Right lung (tissue), 5 donors: ENCODE results near the gene KLK7. TPM values are rescaled to one million over a fixed set of nuclear protein-coding genes. Genes with fewer than 3 reads are reported as not detected.
"Not testable (repeated sequence)": the region's sequence is repeated elsewhere in the genome, so short reads cannot be mapped to it uniquely, and the experiment has no call there.

Source experiments
- DNase-seq, 2 donors: peaks; one replicate each; pipeline ENCODE4 v3.0.0-alpha.2; 2013
- polyA plus RNA-seq, 5 donors: library from polyadenylated mRNA; unstranded; fragments of 120-200 nt; gene quantifications; one replicate each; pipeline versions ENCODE4 v1.2.1 to v1.2.3, GENCODE V29; 2013; ENCODE audit warnings: inconsistent platforms in 1 of 5, low replicate concordance in 1 of 5; ENCODE audit not compliant: insufficient read length in 5 of 5, insufficient read depth in 1 of 5

Gene KLK7
- polyA plus RNA-seq, 5 donors = 0.12 to 0.31 (median 0.14) TPM; not detected in 2

- no peak for DNase-seq
Observed at GRCh38 chr19:51012661-51013190, 29.0 kb upstream of the KLK7 start.

GRCh38 chr19:51010066-51010795, 26.5 kb upstream of the KLK7 start:
- no peak for DNase-seq

- no peak for DNase-seq
Observed at GRCh38 chr19:51009061-51009891, 25.6 kb upstream of the KLK7 start.

- no peak for DNase-seq
Observed at GRCh38 chr19:51007488-51007887, 23.8 kb upstream of the KLK7 start.

- no peak for DNase-seq
Observed at GRCh38 chr19:51006406-51006805, 22.7 kb upstream of the KLK7 start.

- no peak for DNase-seq
Observed at GRCh38 chr19:51005248-51005647, 21.5 kb upstream of the KLK7 start.

- no peak for DNase-seq
Observed at GRCh38 chr19:51003316-51003715, 19.6 kb upstream of the KLK7 start.

- DNase-seq = no peak
Observed at GRCh38 chr19:51002542-51003311, 19.0 kb upstream of the KLK7 start.

- no peak for DNase-seq
Observed at GRCh38 chr19:51002089-51002532, 18.4 kb upstream of the KLK7 start.

- no peak for DNase-seq
Observed at GRCh38 chr19:51001515-51001914, 17.8 kb upstream of the KLK7 start, which contains the start of gene KLK8. Gene KLK8, minus strand, starts transcription at chr19:51001604. Its CDS starts 437 bp downstream, at chr19:51001167.

- no peak for DNase-seq
Observed at GRCh38 chr19:51000981-51001380, 17.3 kb upstream of the KLK7 start.

- DNase-seq = no peak
Observed at GRCh38 chr19:51000426-51000825, 16.7 kb upstream of the KLK7 start.

GRCh38 chr19:50998686-50999085, 15.0 kb upstream of the KLK7 start:
- DNase-seq = no peak

GRCh38 chr19:50998061-50998460, 14.3 kb upstream of the KLK7 start:
- no peak for DNase-seq

- no peak for DNase-seq
Observed at GRCh38 chr19:50994129-50994528, 10.4 kb upstream of the KLK7 start.

GRCh38 chr19:50992666-50993035, 8.9 kb upstream of the KLK7 start:
- no peak for DNase-seq

GRCh38 chr19:50984416-50984815, 699 bp upstream of the KLK7 start:
- not testable (repeated sequence) for DNase-seq

GRCh38 chr19:50982186-50982585, 1.5 kb downstream of the KLK7 start:
- DNase-seq = no peak

GRCh38 chr19:50981587-50982146, 2.0 kb downstream of the KLK7 start:
- DNase-seq = no peak

GRCh38 chr19:50980208-50980607, 3.5 kb downstream of the KLK7 start:
- no peak for DNase-seq

GRCh38 chr19:50979758-50980157, 4.0 kb downstream of the KLK7 start:
- DNase-seq = no peak
